Measurements from ENCODE around the gene FGD6. TPM values are rescaled to one million over a fixed set of nuclear protein-coding genes. Genes with fewer than 3 reads are reported as not detected.

The FGD6 gene
- total RNA-seq, 4 donors from 2014 or later = 2.9 to 8.4 (median 4.4) TPM

GRCh38 chr12:95213928-95214327 lies 3.3 kb downstream of the FGD6 start:
- Histone ChIP-seq H3K36me3 (no peaks in the 10 kb centered on the region), H3K4me3 (no peak overlapping the region), H3K4me1 (peaks cover 14 to 15% of the 10 kb centered on the region in 2 donors), H3K27ac (no peak overlapping the region), H3K9me3 (no peaks in the 10 kb centered on the region), H3K27me3 (no peaks in the 10 kb centered on the region)
- no peak for TF ChIP-seq CTCF (IDR thresholded peaks at IDR 0.05 in 4 of 5, conservative IDR thresholded peaks at IDR 0.05 in 1 of 5)
- TF ChIP-seq POLR2A (IDR thresholded peaks at IDR 0.05) = no peak
- in situ Hi-C loops (cut with MboI; ENCODE audit: low sequenced_read_pairs in 4 of 4) = no loop called here
- DNase-seq = no peak
- intact Hi-C loops (cut with DNase I; ENCODE audit: low total_unique reads) = loop anchor here (10.0 kb wide), 1 partner anchor 569 kb away; no protein-coding TSS in a partner anchor
- no peak for ATAC-seq

GRCh38 chr12:95213119-95213518 lies 4.1 kb downstream of the FGD6 start:
- ATAC-seq (no peak), DNase-seq (no peak)
- intact Hi-C loops (cut with DNase I; ENCODE audit: low total_unique reads) = loop anchor here (10.0 kb wide), 1 partner anchor 568 kb away; no protein-coding TSS in a partner anchor
- Histone ChIP-seq H3K4me3 (no peak overlapping the region), H3K27ac (no peak overlapping the region), H3K4me1 (peaks cover 10 to 12% of the 10 kb centered on the region in 2 donors), H3K27me3 (no peaks in the 10 kb centered on the region), H3K9me3 (no peaks in the 10 kb centered on the region), H3K36me3 (no peaks in the 10 kb centered on the region)
- TF ChIP-seq POLR2A (IDR thresholded peaks at IDR 0.05) (no peak), CTCF (IDR thresholded peaks at IDR 0.05 in 4 of 5, conservative IDR thresholded peaks at IDR 0.05 in 1 of 5) (no peak)
- in situ Hi-C loops (cut with MboI; ENCODE audit: low sequenced_read_pairs in 4 of 4) = no loop called here

- in situ Hi-C loops (cut with MboI; ENCODE audit: low sequenced_read_pairs in 4 of 4) (no loop called here), intact Hi-C loops (cut with DNase I; ENCODE audit: low total_unique reads) (loop anchor here (10.0 kb wide), 1 partner anchor 568 kb away; no protein-coding TSS in a partner anchor)
- DNase-seq (no peak), ATAC-seq (no peak)
- Histone ChIP-seq H3K4me3 (no peak overlapping the region), H3K36me3 (no peaks in the 10 kb centered on the region), H3K27me3 (no peaks in the 10 kb centered on the region), H3K27ac (no peak overlapping the region), H3K9me3 (no peaks in the 10 kb centered on the region), H3K4me1 (peaks cover 10 to 12% of the 10 kb centered on the region in 2 donors)
- TF ChIP-seq POLR2A (IDR thresholded peaks at IDR 0.05) = no peak
- no peak for TF ChIP-seq CTCF (IDR thresholded peaks at IDR 0.05 in 4 of 5, conservative IDR thresholded peaks at IDR 0.05 in 1 of 5)
Measured at GRCh38 chr12:95212586-95212985, 4.7 kb downstream of the FGD6 start.

- H3K9me3 ChIP-seq = no peaks in the 10 kb centered on the region
- no peak for TF ChIP-seq POLR2A (IDR thresholded peaks at IDR 0.05)
- H3K4me3 ChIP-seq = no peak overlapping the region
- no peaks in the 10 kb centered on the region for H3K36me3 ChIP-seq
- ATAC-seq = no peak
- H3K27ac ChIP-seq = no peak overlapping the region
- H3K4me1 ChIP-seq = peaks cover 7 to 12% of the 10 kb centered on the region in 2 donors
- H3K27me3 ChIP-seq = no peaks in the 10 kb centered on the region
- in situ Hi-C loops (cut with MboI; ENCODE audit: low sequenced_read_pairs in 4 of 4) = no loop called here
- no peak for DNase-seq
- intact Hi-C loops (cut with DNase I; ENCODE audit: low total_unique reads) = no loop called here
Measured at GRCh38 chr12:95208678-95209077, 8.6 kb downstream of the FGD6 start.

GRCh38 chr12:95207407-95207806 lies 9.9 kb downstream of the FGD6 start:
- no peaks in the 10 kb centered on the region for H3K27me3 ChIP-seq
- intact Hi-C loops (cut with DNase I; ENCODE audit: low total_unique reads) = no loop called here
- H3K4me1 ChIP-seq = peaks cover 7 to 21% of the 10 kb centered on the region in 2 donors
- H3K9me3 ChIP-seq = no peaks in the 10 kb centered on the region
- H3K4me3 ChIP-seq = no peak overlapping the region
- no peaks in the 10 kb centered on the region for H3K36me3 ChIP-seq
- DNase-seq (no peak), ATAC-seq (no peak)
- TF ChIP-seq POLR2A (IDR thresholded peaks at IDR 0.05) (no peak), CTCF (IDR thresholded peaks at IDR 0.05 in 4 of 5, conservative IDR thresholded peaks at IDR 0.05 in 1 of 5) (no peak)
- in situ Hi-C loops (cut with MboI; ENCODE audit: low sequenced_read_pairs in 4 of 4) = no loop called here
- no peak overlapping the region for H3K27ac ChIP-seq

Measured in gastrocnemius medialis (tissue), 4 donors.